Panc1 (cell line): ENCODE measurements around the gene MORF4L2. TPM values are rescaled to one million over a fixed set of nuclear protein-coding genes. Genes with fewer than 3 reads are reported as not detected.

Experiments used
- ATAC-seq: fragments of 200-7000 bp; cut with Tn5 transposase; 2 replicates; pipeline ENCODE4 v1.9.1; 2020; ENCODE audit warnings: mild to moderate bottlenecking, moderate library complexity
- BruUV-seq: library from RNA; stranded (reverse); fragments of 400-500 nt; replicated peaks from 2 replicates; lab custom pipeline; 2021; lab: Mats Ljungman, UMichigan
- CTCF ChIA-PET: fragments of 300-600 bp; sonication (Branson Sonifier 250); formaldehyde crosslinking; loops from one replicate; lab custom pipeline; 2022; ENCODE audit warnings: antibody characterized with exemption; lab: Charles Lee
- POLR2A ChIA-PET: fragments of 300-600 bp; sonication (Branson Sonifier 250); formaldehyde crosslinking; loops from one replicate; lab custom pipeline; 2022; ENCODE audit warnings: antibody characterized with exemption; lab: Charles Lee
- DNase-seq: peaks from one replicate; pipeline ENCODE4 v3.0.0-alpha.2; 2010; ENCODE audit warnings: low read depth, low spot score
- H3K27ac ChIP-seq: 2 replicates; pipeline ENCODE4 v1.5.1; 2011; ENCODE audit warnings: mild to moderate bottlenecking, low read length, inconsistent platforms
- H3K27me3 ChIP-seq: fragments of 200-500 bp; sonication (Bioruptor generic); 2 replicates; pipeline ENCODE4 v1.6.0; 2014; ENCODE audit warnings: low read length, inconsistent platforms; ENCODE audit not compliant: control insufficient read depth, insufficient read depth
- H3K36me3 ChIP-seq: fragments of 200-500 bp; sonication (Bioruptor generic); 2 replicates; pipeline ENCODE4 v1.5.1; 2014; ENCODE audit warnings: inconsistent platforms, mild to moderate bottlenecking, low read length, moderate library complexity; ENCODE audit not compliant: control insufficient read depth, insufficient read depth
- H3K4me1 ChIP-seq: 2 replicates; pipeline ENCODE4 v1.5.1; 2011; ENCODE audit warnings: inconsistent platforms, mild to moderate bottlenecking, low read length, moderate library complexity; ENCODE audit not compliant: control insufficient read depth, insufficient read depth
- H3K4me3 ChIP-seq, 2 experiments: 2 replicates each; pipeline ENCODE4 v1.5.1; 2011 to 2012; ENCODE audit warnings: low read depth in 2 of 2, low read length in 2 of 2, mild to moderate bottlenecking in 2 of 2, inconsistent platforms in 1 of 2, moderate library complexity in 1 of 2
- H3K9me3 ChIP-seq: fragments of 200-500 bp; sonication (Bioruptor generic); 2 replicates; pipeline ENCODE4 v1.5.1; 2014; ENCODE audit warnings: low read depth, mild to moderate bottlenecking, inconsistent platforms, low read length, moderate library complexity; ENCODE audit not compliant: control insufficient read depth, insufficient read depth
- CTCF ChIP-seq: fragments of 450-650 bp; IDR thresholded peaks from 2 replicates; pipeline ENCODE4 v1.5.1; 2017; ENCODE audit warnings: mild to moderate bottlenecking
- POLR2AphosphoS5 ChIP-seq: IDR thresholded peaks from 2 replicates; pipeline ENCODE4 v1.6.1; 2012; ENCODE audit warnings: mild to moderate bottlenecking, low read depth, low read length, moderate library complexity
- REST ChIP-seq, 2 experiments: IDR thresholded peaks; 2 replicates each; pipeline ENCODE4 v1.6.1; 2011 to 2012; ENCODE audit warnings: low read depth in 2 of 2, control low read depth in 1 of 2, low read length in 1 of 2, mild to moderate bottlenecking in 1 of 2, moderate library complexity in 1 of 2; ENCODE audit not compliant: insufficient read depth in 1 of 2
- SIN3A ChIP-seq: IDR thresholded peaks from 2 replicates; pipeline ENCODE4 v1.6.1; 2012; ENCODE audit warnings: low read depth, mild to moderate bottlenecking, low read length, moderate library complexity, borderline replicate concordance; ENCODE audit not compliant: insufficient read depth
- TCF7L2 ChIP-seq: IDR thresholded peaks from 2 replicates; pipeline ENCODE4 v1.6.1; 2011; ENCODE audit warnings: mild to moderate bottlenecking, low read depth, low read length, inconsistent platforms
- in situ Hi-C: cut with HindIII; loops from 2 replicates; pipeline ENCODE4 v1.10.0; 2016; ENCODE audit warnings: low sequenced_read_pairs, low pct_unique_long_range_greater_than_20kb
- intact Hi-C: fragments of 100-400 bp; cut with micrococcal nuclease; formaldehyde crosslinking; loops from one replicate; pipeline ENCODE4 v1.10.0; 2022; ENCODE audit not compliant: unreplicated experiment
- total RNA-seq: library from RNA; stranded (reverse); gene quantifications from one replicate; pipeline ENCODE4 v1.2.1, GENCODE V29; 2021; ENCODE audit not compliant: unreplicated experiment

Gene MORF4L2
- total RNA-seq, 1 experiment from 2014 or later: 500 TPM

- Histone ChIP-seq H3K27me3 (no peaks in the 10 kb centered on the region), H3K36me3 (no peaks in the 10 kb centered on the region), H3K27ac (peak overlapping the region; percentile 97), H3K4me1 (peaks cover 9% of the 10 kb centered on the region; the same call in 1 of the 2 replicates), H3K9me3 (no peaks in the 10 kb centered on the region), H3K4me3 (peak overlapping the region; percentile 80 to 96)
- TF ChIP-seq REST (IDR thresholded peaks at IDR 0.05; ENCODE audit: insufficient read depth in 1 of 2, low read depth in 2 of 2, low read length in 1 of 2) (no peak), SIN3A (peak; percentile 77; the same call in 1 of the 2 replicates), CTCF (peak; percentile 90)
- intact Hi-C loops (loop anchor here (2.0 kb wide), 1 partner anchor 95 kb away; no protein-coding TSS in a partner anchor), in situ Hi-C loops (no loop called here)
- ChIA-PET POLR2A (interaction anchor here (0.6 kb wide), 1 partner anchor 100 kb away, joined by 3 read pairs; no protein-coding TSS in a partner anchor), CTCF (interaction anchor here (0.7 to 1.7 kb wide), 6 partner anchors 10 to 96 kb away, joined by 3 to 8 read pairs (median 3); partner anchors contain the start of gene MORF4L2)
- BruUV-seq: no TSS peak
- DNase-seq: peak; percentile 58
- ATAC-seq: peak; percentile 89
Observed at GRCh38 chrX:103629318-103630170, 57.0 kb downstream of the MORF4L2 start.

- no peak for DNase-seq
Observed at GRCh38 chrX:103628386-103629317, 57.8 kb downstream of the MORF4L2 start, which contains the start of gene TCEAL1. Gene TCEAL1, plus strand, starts transcription at chrX:103628975. Its CDS starts 942 bp downstream, at chrX:103629917.

More at GRCh38 chrX:103628386-103629317, 57.8 kb downstream of the MORF4L2 start, which contains the start of gene TCEAL1:
- ATAC-seq: peak; percentile 44
- H3K4me3 ChIP-seq: peak within 1 kb of the TSS; percentile 80 to 96
- BruUV-seq: TSS peak; percentile 64
- no peaks in the 10 kb centered on the region for H3K9me3 ChIP-seq
- TF ChIP-seq TCF7L2 (peak; percentile 98), CTCF (no peak), SIN3A (0 out of 2 replicates have a peak, but pooled peaks have one; percentile 24), REST (IDR thresholded peaks at IDR 0.05; ENCODE audit: insufficient read depth in 1 of 2, low read depth in 2 of 2, low read length in 1 of 2) (no peak), POLR2AphosphoS5 (no peak; the same call in 1 of the 2 replicates)
- ChIA-PET CTCF (no interaction called here), POLR2A (interaction anchor here (0.6 kb wide), 1 partner anchor 99 kb away, joined by 3 read pairs; no protein-coding TSS in a partner anchor)
- H3K27ac ChIP-seq: peak within 1 kb of the TSS; percentile 97
- in situ Hi-C loops: no loop called here
- no peaks in the 10 kb centered on the region for H3K36me3 ChIP-seq
- H3K4me1 ChIP-seq: peaks cover 16% of the 10 kb centered on the region; the same call in 1 of the 2 replicates
- H3K27me3 ChIP-seq: no peaks in the 10 kb centered on the region
- intact Hi-C loops: no loop called here
